Activated naive CD8-positive, alpha-beta T cell treated with anti-CD3 and anti-CD28 coated beads for 36 hours (primary cell): ENCODE measurements around the gene U2AF2. TPM values are rescaled to one million over a fixed set of nuclear protein-coding genes. Genes with fewer than 3 reads are reported as not detected.
A peak's percentile ranks its signal among the peaks of the same experiment; 100 is the strongest.

ENCODE experiments used
- DNase-seq: peaks from one replicate; pipeline ENCODE4 v3.0.0; 2021
- H3K27ac Mint-ChIP-seq: one replicate; pipeline ENCODE4 v1.8.0; 2022; ENCODE audit warnings: mild to moderate bottlenecking, moderate library complexity, mixed read lengths
- H3K27me3 Mint-ChIP-seq: one replicate; pipeline ENCODE4 v1.8.0; 2022; ENCODE audit warnings: mild to moderate bottlenecking, mixed read lengths
- H3K36me3 Mint-ChIP-seq: one replicate; pipeline ENCODE4 v1.8.0; 2021; ENCODE audit warnings: mild to moderate bottlenecking, mixed read lengths
- H3K4me1 Mint-ChIP-seq: one replicate; pipeline ENCODE4 v1.8.0; 2021; ENCODE audit warnings: mixed read lengths
- H3K4me3 Mint-ChIP-seq: one replicate; pipeline ENCODE4 v1.8.0; 2022; ENCODE audit warnings: mild to moderate bottlenecking, moderate library complexity, mixed read lengths
- H3K9me3 Mint-ChIP-seq: one replicate; pipeline ENCODE4 v1.8.0; 2022; ENCODE audit warnings: mixed read lengths
- total RNA-seq, 2 experiments: library from RNA; stranded (reverse); gene quantifications; one replicate each; pipeline ENCODE4 v1.2.3, GENCODE V29; 2021

The U2AF2 gene
- total RNA-seq, 2 experiments from 2014 or later = 341 to 345 TPM

- no peak for DNase-seq
- peaks cover 47% of the 10 kb centered on the region for H3K4me1 Mint-ChIP-seq
- peaks cover 6% of the 10 kb centered on the region for H3K27me3 Mint-ChIP-seq
- peak overlapping the region; percentile 98 for H3K27ac Mint-ChIP-seq
- H3K4me3 Mint-ChIP-seq = peak overlapping the region; percentile 89
- peaks cover 46% of the 10 kb centered on the region for H3K36me3 Mint-ChIP-seq
- no peaks in the 10 kb centered on the region for H3K9me3 Mint-ChIP-seq
Measured at GRCh38 chr19:55644842-55645511, 9.9 kb upstream of the U2AF2 start.

- peak overlapping the region; percentile 89 for H3K4me3 Mint-ChIP-seq
- no peak for DNase-seq
- H3K4me1 Mint-ChIP-seq = peaks cover 49% of the 10 kb centered on the region
Measured at GRCh38 chr19:55645512-55645881, 9.3 kb upstream of the U2AF2 start.

GRCh38 chr19:55646889-55647731, 7.7 kb upstream of the U2AF2 start:
- no peaks in the 10 kb centered on the region for H3K9me3 Mint-ChIP-seq
- peak overlapping the region; percentile 82 for H3K4me3 Mint-ChIP-seq
- DNase-seq = no peak
- H3K27me3 Mint-ChIP-seq = no peaks in the 10 kb centered on the region
- peaks cover 46% of the 10 kb centered on the region for H3K4me1 Mint-ChIP-seq
- H3K36me3 Mint-ChIP-seq = peaks cover 44% of the 10 kb centered on the region
- H3K27ac Mint-ChIP-seq = peak overlapping the region; percentile 87

More at GRCh38 chr19:55645512-55645881, 9.3 kb upstream of the U2AF2 start:
- Mint-ChIP-seq H3K27ac (peak overlapping the region; percentile 56), H3K36me3 (peaks cover 44% of the 10 kb centered on the region), H3K9me3 (no peaks in the 10 kb centered on the region), H3K27me3 (peaks cover 6% of the 10 kb centered on the region)

- no peaks in the 10 kb centered on the region for H3K9me3 Mint-ChIP-seq
- peak within 1 kb of the TSS; percentile 88 for H3K27ac Mint-ChIP-seq
- peaks cover 45% of the 10 kb centered on the region for H3K4me1 Mint-ChIP-seq
- peaks cover 41% of the 10 kb centered on the region for H3K36me3 Mint-ChIP-seq
- H3K4me3 Mint-ChIP-seq = peak within 1 kb of the TSS; percentile 82
- peak; percentile 55 for DNase-seq
- H3K27me3 Mint-ChIP-seq = no peaks in the 10 kb centered on the region
Measured at GRCh38 chr19:55647732-55648584, 6.9 kb upstream of the U2AF2 start, which contains the start of gene CCDC106. Gene CCDC106 (plus strand): TSS chr19:55648212. CDS start chr19:55649047, 835 bp downstream.

- peaks cover 36% of the 10 kb centered on the region for H3K36me3 Mint-ChIP-seq
- peaks cover 1% of the 10 kb centered on the region for H3K27me3 Mint-ChIP-seq
- no peak for DNase-seq
- peaks cover 41% of the 10 kb centered on the region for H3K4me1 Mint-ChIP-seq
- no peaks in the 10 kb centered on the region for H3K9me3 Mint-ChIP-seq
- H3K27ac Mint-ChIP-seq = peak overlapping the region; percentile 88
- peak overlapping the region; percentile 82 for H3K4me3 Mint-ChIP-seq
Measured at GRCh38 chr19:55648585-55649267, 6.1 kb upstream of the U2AF2 start.

- Mint-ChIP-seq H3K27me3 (peaks cover 5% of the 10 kb centered on the region), H3K4me3 (peak overlapping the region; percentile 82), H3K27ac (peak overlapping the region; percentile 88), H3K36me3 (peaks cover 30% of the 10 kb centered on the region), H3K4me1 (peaks cover 41% of the 10 kb centered on the region), H3K9me3 (no peaks in the 10 kb centered on the region)
- DNase-seq = no peak
Measured at GRCh38 chr19:55649268-55650125, 5.3 kb upstream of the U2AF2 start.

GRCh38 chr19:55650126-55650557, 4.7 kb upstream of the U2AF2 start:
- Mint-ChIP-seq H3K27ac (peak overlapping the region; percentile 70), H3K4me1 (peaks cover 40% of the 10 kb centered on the region), H3K4me3 (peak overlapping the region; percentile 57), H3K9me3 (no peaks in the 10 kb centered on the region), H3K27me3 (peaks cover 5% of the 10 kb centered on the region), H3K36me3 (peaks cover 26% of the 10 kb centered on the region)
- DNase-seq = no peak

- Mint-ChIP-seq H3K27ac (peak overlapping the region; percentile 70), H3K27me3 (peaks cover 5% of the 10 kb centered on the region), H3K9me3 (no peaks in the 10 kb centered on the region), H3K4me3 (peak overlapping the region; percentile 57), H3K4me1 (peaks cover 34% of the 10 kb centered on the region), H3K36me3 (peaks cover 25% of the 10 kb centered on the region)
- no peak for DNase-seq
Measured at GRCh38 chr19:55650602-55651230, 4.1 kb upstream of the U2AF2 start.

- H3K27me3 Mint-ChIP-seq = peaks cover 5% of the 10 kb centered on the region
- DNase-seq = no peak
- peaks cover 28% of the 10 kb centered on the region for H3K36me3 Mint-ChIP-seq
- peaks cover 34% of the 10 kb centered on the region for H3K4me1 Mint-ChIP-seq
- H3K9me3 Mint-ChIP-seq = no peaks in the 10 kb centered on the region
- H3K4me3 Mint-ChIP-seq = no peak overlapping the region
- no peak overlapping the region for H3K27ac Mint-ChIP-seq
Measured at GRCh38 chr19:55651236-55651635, 3.6 kb upstream of the U2AF2 start.

GRCh38 chr19:55652311-55653128, 2.3 kb upstream of the U2AF2 start:
- Mint-ChIP-seq H3K27me3 (peaks cover 5% of the 10 kb centered on the region), H3K4me1 (peaks cover 32% of the 10 kb centered on the region), H3K27ac (peak overlapping the region; percentile 19), H3K36me3 (peaks cover 34% of the 10 kb centered on the region), H3K4me3 (peak overlapping the region; percentile 43), H3K9me3 (no peaks in the 10 kb centered on the region)
- DNase-seq = no peak

- Mint-ChIP-seq H3K27ac (peak overlapping the region; percentile 95), H3K4me3 (peak overlapping the region; percentile 85), H3K9me3 (no peaks in the 10 kb centered on the region), H3K4me1 (peaks cover 36% of the 10 kb centered on the region), H3K27me3 (peaks cover 5% of the 10 kb centered on the region), H3K36me3 (peaks cover 40% of the 10 kb centered on the region)
- peak; percentile 94 for DNase-seq
Measured at GRCh38 chr19:55653651-55654322, 1.0 kb upstream of the U2AF2 start.

- peak overlapping the region; percentile 85 for H3K4me3 Mint-ChIP-seq
- no peaks in the 10 kb centered on the region for H3K9me3 Mint-ChIP-seq
- peaks cover 33% of the 10 kb centered on the region for H3K4me1 Mint-ChIP-seq
- peaks cover 41% of the 10 kb centered on the region for H3K36me3 Mint-ChIP-seq
- peak; percentile 98 for DNase-seq
- H3K27me3 Mint-ChIP-seq = peaks cover 5% of the 10 kb centered on the region
- H3K27ac Mint-ChIP-seq = peak overlapping the region; percentile 95
Measured at GRCh38 chr19:55654323-55654867, 440 bp upstream of the U2AF2 start.
